Suprapubic skin (tissue), 4 donors: ENCODE results near the gene SH3BP1.

Experiments
- EP300 ChIP-seq: sonication (generic); formaldehyde crosslinking; IDR thresholded peaks from one replicate; pipeline ENCODE4 v1.6.1; 2017; ENCODE audit warnings: antibody characterized with exemption
- POLR2A ChIP-seq, 2 donors: fragments of 450-650 bp; IDR thresholded peaks; one replicate each; pipeline ENCODE4 v1.6.1; 2017; ENCODE audit warnings: antibody characterized with exemption in 2 of 2, mild to moderate bottlenecking in 2 of 2, moderate library complexity in 2 of 2
- POLR2AphosphoS5 ChIP-seq, 3 donors: sonication (generic); formaldehyde crosslinking; IDR thresholded peaks; one replicate each; pipeline ENCODE4 v1.6.1; 2017; ENCODE audit warnings: antibody characterized with exemption in 3 of 3
- TF ChIP-seq, protein P1 (sequence below), 2 donors: fragments of 200-600 bp in 1 of 2; fragments of 450-650 bp in 1 of 2; sonication (generic) in 1 of 2; IDR thresholded peaks; one replicate each; pipeline ENCODE4 v1.5.1; 2016 to 2019; ENCODE audit warnings: antibody characterized with exemption in 2 of 2, mild to moderate bottlenecking in 1 of 2, moderate library complexity in 1 of 2

GRCh38 chr22:37696657-37697537 lies 57.4 kb downstream of the SH3BP1 start, which contains the start of gene TRIOBP:
- no peak for TF ChIP-seq EP300
- TF ChIP-seq POLR2A (IDR thresholded peaks at IDR 0.05), result no peak
- TF ChIP-seq, protein P1, sequence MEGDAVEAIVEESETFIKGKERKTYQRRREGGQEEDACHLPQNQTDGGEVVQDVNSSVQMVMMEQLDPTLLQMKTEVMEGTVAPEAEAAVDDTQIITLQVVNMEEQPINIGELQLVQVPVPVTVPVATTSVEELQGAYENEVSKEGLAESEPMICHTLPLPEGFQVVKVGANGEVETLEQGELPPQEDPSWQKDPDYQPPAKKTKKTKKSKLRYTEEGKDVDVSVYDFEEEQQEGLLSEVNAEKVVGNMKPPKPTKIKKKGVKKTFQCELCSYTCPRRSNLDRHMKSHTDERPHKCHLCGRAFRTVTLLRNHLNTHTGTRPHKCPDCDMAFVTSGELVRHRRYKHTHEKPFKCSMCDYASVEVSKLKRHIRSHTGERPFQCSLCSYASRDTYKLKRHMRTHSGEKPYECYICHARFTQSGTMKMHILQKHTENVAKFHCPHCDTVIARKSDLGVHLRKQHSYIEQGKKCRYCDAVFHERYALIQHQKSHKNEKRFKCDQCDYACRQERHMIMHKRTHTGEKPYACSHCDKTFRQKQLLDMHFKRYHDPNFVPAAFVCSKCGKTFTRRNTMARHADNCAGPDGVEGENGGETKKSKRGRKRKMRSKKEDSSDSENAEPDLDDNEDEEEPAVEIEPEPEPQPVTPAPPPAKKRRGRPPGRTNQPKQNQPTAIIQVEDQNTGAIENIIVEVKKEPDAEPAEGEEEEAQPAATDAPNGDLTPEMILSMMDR (IDR thresholded peaks at IDR 0.05), result peak in 1 of 2 donors; percentile 31
- TF ChIP-seq POLR2AphosphoS5 (IDR thresholded peaks at IDR 0.05), result peak in 1 of 3 donors; percentile 3
